GM23338 (cell line): ENCODE measurements around the gene LMBR1L. TPM values are rescaled to one million over a fixed set of nuclear protein-coding genes. Genes with fewer than 3 reads are reported as not detected.
A peak's percentile ranks its signal among the peaks of the same experiment; 100 is the strongest.

Experiments used
- ATAC-seq: fragments of 200-7000 bp; cut with Tn5 transposase; 3 replicates; pipeline ENCODE4 v1.9.1; 2020
- DNase-seq: peaks from one replicate; pipeline ENCODE4 v3.0.0-alpha.2; 2015; ENCODE audit warnings: low spot score
- H2AFZ ChIP-seq: fragments of 200-600 bp; sonication (generic); 2 replicates; pipeline ENCODE4 v1.8.0; 2016; ENCODE audit warnings: antibody characterized with exemption, mild to moderate bottlenecking, moderate library complexity
- H3F3A ChIP-seq: fragments of 200-600 bp; sonication (generic); replicated peaks from 2 replicates; pipeline ENCODE4 v1.8.0; 2017; ENCODE audit warnings: antibody characterized with exemption, mixed run types, low read depth
- H3K27ac ChIP-seq: fragments of 200-600 bp; sonication (generic); 2 replicates; pipeline ENCODE4 v1.6.1; 2016; ENCODE audit warnings: low read depth
- H3K27me3 ChIP-seq: fragments of 200-600 bp; sonication (generic); 2 replicates; pipeline ENCODE4 v1.8.0; 2016; ENCODE audit warnings: mild to moderate bottlenecking, mixed run types, moderate library complexity; ENCODE audit not compliant: insufficient read depth
- H3K36me3 ChIP-seq: fragments of 200-600 bp; sonication (generic); 2 replicates; pipeline ENCODE4 v1.8.0; 2016; ENCODE audit warnings: mild to moderate bottlenecking; ENCODE audit not compliant: insufficient read depth
- H3K4me1 ChIP-seq: fragments of 200-600 bp; sonication (generic); 2 replicates; pipeline ENCODE4 v1.8.0; 2016; ENCODE audit warnings: mild to moderate bottlenecking, moderate library complexity; ENCODE audit not compliant: insufficient read depth
- H3K4me2 ChIP-seq: fragments of 200-600 bp; sonication (generic); 2 replicates; pipeline ENCODE4 v1.7.1; 2017; ENCODE audit warnings: mixed run types
- H3K4me3 ChIP-seq: fragments of 200-600 bp; sonication (generic); 2 replicates; pipeline ENCODE4 v1.6.1; 2016; ENCODE audit warnings: mixed run types
- H3K79me2 ChIP-seq: fragments of 200-600 bp; sonication (generic); replicated peaks from 2 replicates; pipeline ENCODE4 v1.8.0; 2017; ENCODE audit warnings: mild to moderate bottlenecking; ENCODE audit not compliant: insufficient read depth
- H3K9me2 ChIP-seq: fragments of 200-600 bp; sonication (generic); 2 replicates; pipeline ENCODE4 v1.8.0; 2017; ENCODE audit not compliant: insufficient read depth
- H4K20me1 ChIP-seq: fragments of 200-600 bp; sonication (generic); replicated peaks from 2 replicates; pipeline ENCODE4 v1.8.0; 2017; ENCODE audit warnings: mild to moderate bottlenecking; ENCODE audit not compliant: insufficient read depth
- H3K27ac Mint-ChIP-seq: 2 replicates; pipeline ENCODE4 v1.8.0; 2020; ENCODE audit warnings: inconsistent platforms, mild to moderate bottlenecking, moderate library complexity, mixed read lengths
- H3K27me3 Mint-ChIP-seq: 3 replicates; pipeline ENCODE4 v1.8.0; 2022; ENCODE audit warnings: low read depth, mild to moderate bottlenecking, moderate library complexity, mixed read lengths, inconsistent platforms; ENCODE audit not compliant: insufficient read depth, poor library complexity
- H3K36me3 Mint-ChIP-seq: 3 replicates; pipeline ENCODE4 v1.8.0; 2021; ENCODE audit warnings: low read depth, mild to moderate bottlenecking, inconsistent platforms, moderate library complexity, mixed read lengths
- H3K4me1 Mint-ChIP-seq: 3 replicates; pipeline ENCODE4 v1.8.0; 2020; ENCODE audit warnings: mild to moderate bottlenecking, inconsistent platforms, mixed read lengths
- H3K4me3 Mint-ChIP-seq: 3 replicates; pipeline ENCODE4 v1.8.0; 2021; ENCODE audit warnings: moderate library complexity, mild to moderate bottlenecking, inconsistent platforms, mixed read lengths
- H3K9me3 Mint-ChIP-seq: 3 replicates; pipeline ENCODE4 v1.8.0; 2020; ENCODE audit warnings: moderate library complexity, mild to moderate bottlenecking, inconsistent platforms, mixed read lengths
- CREB1 ChIP-seq: fragments of 250-450 bp; sonication (Bioruptor Pico); IDR thresholded peaks from 2 replicates; pipeline ENCODE4 v1.5.0; 2020; ENCODE audit warnings: low read depth, mild to moderate bottlenecking, moderate library complexity
- EZH2 ChIP-seq: fragments of 200-600 bp; sonication (generic); IDR thresholded peaks from one replicate; pipeline ENCODE4 v1.8.0; 2017; ENCODE audit warnings: antibody characterized with exemption, mild to moderate bottlenecking, low read depth; ENCODE audit not compliant: unreplicated experiment
- EZH2phosphoT487 ChIP-seq: fragments of 200-600 bp; sonication (generic); IDR thresholded peaks from one replicate; pipeline ENCODE4 v1.8.1; 2018; ENCODE audit warnings: antibody characterized with exemption; ENCODE audit not compliant: unreplicated experiment
- JUNB ChIP-seq: IDR thresholded peaks from one replicate; pipeline ENCODE4 v1.6.1; 2016; ENCODE audit warnings: antibody characterized with exemption; ENCODE audit not compliant: unreplicated experiment
- NANOG ChIP-seq: IDR thresholded peaks from 2 replicates; pipeline ENCODE4 v1.6.1; 2016; ENCODE audit warnings: antibody characterized with exemption, borderline replicate concordance
- POLR2AphosphoS5 ChIP-seq: IDR thresholded peaks from 2 replicates; pipeline ENCODE4 v1.6.1; 2016; ENCODE audit warnings: antibody characterized with exemption, low read depth
- STAT1 ChIP-seq: IDR thresholded peaks from one replicate; pipeline ENCODE4 v1.6.1; 2016; ENCODE audit warnings: antibody characterized with exemption; ENCODE audit not compliant: unreplicated experiment
- ZNF114 ChIP-seq: fragments of 250-450 bp; sonication (Bioruptor Pico); IDR thresholded peaks from 2 replicates; pipeline ENCODE4 v1.5.0; 2020; ENCODE audit warnings: mild to moderate bottlenecking, moderate library complexity
- ZNF331 ChIP-seq: fragments of 250-450 bp; sonication (Bioruptor Pico); IDR thresholded peaks from 2 replicates; pipeline ENCODE4 v1.5.0; 2020; ENCODE audit warnings: low read depth, mild to moderate bottlenecking, moderate library complexity
- polyA plus RNA-seq: library from polyadenylated mRNA; unstranded; fragments of >200 nt; fragmentation: Nextera tagmentation; extraction: Ambion mirVana; gene quantifications from 2 replicates; pipeline ENCODE4 v1.2.1, GENCODE V29; 2016
- total RNA-seq: library from RNA; depleted of rRNA; stranded (reverse); fragments of >200 nt; shearing (Covaris generic); gene quantifications from 2 replicates; pipeline ENCODE4 v1.2.3, GENCODE V29; 2014
- TF ChIP-seq, protein P1 (sequence below): IDR thresholded peaks from one replicate; pipeline ENCODE4 v1.6.1; 2018; ENCODE audit warnings: antibody characterized with exemption; ENCODE audit not compliant: unreplicated experiment
- TF ChIP-seq, protein P2 (sequence below): IDR thresholded peaks from 2 replicates; pipeline ENCODE4 v1.6.1; 2016; ENCODE audit warnings: antibody characterized with exemption
- TF ChIP-seq, protein P3 (sequence below), 2 experiments: fragments of 200-600 bp in 1 of 2; sonication (generic) in 1 of 2; conservative IDR thresholded peaks; 2 replicates each; pipeline versions ENCODE4 v1.5.1 to v1.6.1; 2016 to 2017; ENCODE audit warnings: antibody characterized with exemption in 2 of 2, low read depth in 2 of 2, mild to moderate bottlenecking in 2 of 2, moderate library complexity in 1 of 2
- TF ChIP-seq, protein P4 (sequence below): fragments of 250-450 bp; sonication (Bioruptor Pico); IDR thresholded peaks from 2 replicates; pipeline ENCODE4 v1.5.0; 2020; ENCODE audit warnings: mild to moderate bottlenecking, moderate library complexity

Gene LMBR1L
- total and polyA plus RNA-seq, 2 experiments from 2014 or later: 19.8 to 57.0 TPM

DNA sequence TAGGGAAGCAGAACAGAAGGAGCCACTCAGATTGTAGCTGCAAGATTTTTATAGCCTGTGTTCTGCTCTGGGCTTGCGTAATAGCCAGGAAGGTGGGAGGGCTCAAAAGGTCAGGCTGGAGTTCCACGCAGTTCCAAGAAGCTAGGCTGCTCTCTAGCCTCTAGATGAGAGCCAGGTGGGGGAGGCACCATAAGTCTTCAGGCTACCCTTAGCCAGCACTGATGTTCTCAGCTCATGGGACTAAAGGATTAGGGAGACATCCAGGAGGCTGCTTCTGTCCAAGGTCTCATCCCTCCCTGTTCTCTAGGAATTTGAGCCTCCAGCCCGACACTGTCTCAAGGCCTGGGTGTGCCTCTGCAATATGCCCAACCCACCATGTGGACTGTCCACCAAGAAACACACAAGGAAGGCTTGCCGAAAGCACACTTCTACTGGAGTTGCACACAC lies 1.7 kb downstream of the LMBR1L start:
- Histone ChIP-seq H3K4me3 (peak overlapping the region; percentile 90), H3K36me3 (no peaks in the 10 kb centered on the region), H3K27ac (no peak overlapping the region), H3K9me2 (no peaks in the 10 kb centered on the region), H3K79me2 (peaks cover 29% of the 10 kb centered on the region), H3K4me1 (peaks cover 14% of the 10 kb centered on the region; the same call in 1 of the 2 replicates), H2AFZ (no peak overlapping the region), H3K27me3 (no peaks in the 10 kb centered on the region), H4K20me1 (peaks cover 8% of the 10 kb centered on the region), H3F3A (peaks cover 6% of the 10 kb centered on the region; the same call in 1 of the 2 replicates), H3K4me2 (peak overlapping the region; percentile 87)
- no peak overlapping the region for H3K27ac Mint-ChIP-seq
- TF ChIP-seq ZNF331 (CRISPR knock-in tag): no peak
- TF ChIP-seq JUNB: no peak
- no peak for TF ChIP-seq CREB1 (CRISPR knock-in tag)
- TF ChIP-seq, protein P1, sequence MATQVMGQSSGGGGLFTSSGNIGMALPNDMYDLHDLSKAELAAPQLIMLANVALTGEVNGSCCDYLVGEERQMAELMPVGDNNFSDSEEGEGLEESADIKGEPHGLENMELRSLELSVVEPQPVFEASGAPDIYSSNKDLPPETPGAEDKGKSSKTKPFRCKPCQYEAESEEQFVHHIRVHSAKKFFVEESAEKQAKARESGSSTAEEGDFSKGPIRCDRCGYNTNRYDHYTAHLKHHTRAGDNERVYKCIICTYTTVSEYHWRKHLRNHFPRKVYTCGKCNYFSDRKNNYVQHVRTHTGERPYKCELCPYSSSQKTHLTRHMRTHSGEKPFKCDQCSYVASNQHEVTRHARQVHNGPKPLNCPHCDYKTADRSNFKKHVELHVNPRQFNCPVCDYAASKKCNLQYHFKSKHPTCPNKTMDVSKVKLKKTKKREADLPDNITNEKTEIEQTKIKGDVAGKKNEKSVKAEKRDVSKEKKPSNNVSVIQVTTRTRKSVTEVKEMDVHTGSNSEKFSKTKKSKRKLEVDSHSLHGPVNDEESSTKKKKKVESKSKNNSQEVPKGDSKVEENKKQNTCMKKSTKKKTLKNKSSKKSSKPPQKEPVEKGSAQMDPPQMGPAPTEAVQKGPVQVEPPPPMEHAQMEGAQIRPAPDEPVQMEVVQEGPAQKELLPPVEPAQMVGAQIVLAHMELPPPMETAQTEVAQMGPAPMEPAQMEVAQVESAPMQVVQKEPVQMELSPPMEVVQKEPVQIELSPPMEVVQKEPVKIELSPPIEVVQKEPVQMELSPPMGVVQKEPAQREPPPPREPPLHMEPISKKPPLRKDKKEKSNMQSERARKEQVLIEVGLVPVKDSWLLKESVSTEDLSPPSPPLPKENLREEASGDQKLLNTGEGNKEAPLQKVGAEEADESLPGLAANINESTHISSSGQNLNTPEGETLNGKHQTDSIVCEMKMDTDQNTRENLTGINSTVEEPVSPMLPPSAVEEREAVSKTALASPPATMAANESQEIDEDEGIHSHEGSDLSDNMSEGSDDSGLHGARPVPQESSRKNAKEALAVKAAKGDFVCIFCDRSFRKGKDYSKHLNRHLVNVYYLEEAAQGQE: no peak
- TF ChIP-seq STAT1: no peak
- TF ChIP-seq, protein P2, sequence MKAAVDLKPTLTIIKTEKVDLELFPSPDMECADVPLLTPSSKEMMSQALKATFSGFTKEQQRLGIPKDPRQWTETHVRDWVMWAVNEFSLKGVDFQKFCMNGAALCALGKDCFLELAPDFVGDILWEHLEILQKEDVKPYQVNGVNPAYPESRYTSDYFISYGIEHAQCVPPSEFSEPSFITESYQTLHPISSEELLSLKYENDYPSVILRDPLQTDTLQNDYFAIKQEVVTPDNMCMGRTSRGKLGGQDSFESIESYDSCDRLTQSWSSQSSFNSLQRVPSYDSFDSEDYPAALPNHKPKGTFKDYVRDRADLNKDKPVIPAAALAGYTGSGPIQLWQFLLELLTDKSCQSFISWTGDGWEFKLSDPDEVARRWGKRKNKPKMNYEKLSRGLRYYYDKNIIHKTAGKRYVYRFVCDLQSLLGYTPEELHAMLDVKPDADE: no peak
- TF ChIP-seq POLR2AphosphoS5: no peak
- TF ChIP-seq, protein P3, sequence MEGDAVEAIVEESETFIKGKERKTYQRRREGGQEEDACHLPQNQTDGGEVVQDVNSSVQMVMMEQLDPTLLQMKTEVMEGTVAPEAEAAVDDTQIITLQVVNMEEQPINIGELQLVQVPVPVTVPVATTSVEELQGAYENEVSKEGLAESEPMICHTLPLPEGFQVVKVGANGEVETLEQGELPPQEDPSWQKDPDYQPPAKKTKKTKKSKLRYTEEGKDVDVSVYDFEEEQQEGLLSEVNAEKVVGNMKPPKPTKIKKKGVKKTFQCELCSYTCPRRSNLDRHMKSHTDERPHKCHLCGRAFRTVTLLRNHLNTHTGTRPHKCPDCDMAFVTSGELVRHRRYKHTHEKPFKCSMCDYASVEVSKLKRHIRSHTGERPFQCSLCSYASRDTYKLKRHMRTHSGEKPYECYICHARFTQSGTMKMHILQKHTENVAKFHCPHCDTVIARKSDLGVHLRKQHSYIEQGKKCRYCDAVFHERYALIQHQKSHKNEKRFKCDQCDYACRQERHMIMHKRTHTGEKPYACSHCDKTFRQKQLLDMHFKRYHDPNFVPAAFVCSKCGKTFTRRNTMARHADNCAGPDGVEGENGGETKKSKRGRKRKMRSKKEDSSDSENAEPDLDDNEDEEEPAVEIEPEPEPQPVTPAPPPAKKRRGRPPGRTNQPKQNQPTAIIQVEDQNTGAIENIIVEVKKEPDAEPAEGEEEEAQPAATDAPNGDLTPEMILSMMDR (conservative IDR thresholded peaks at IDR 0.05; ENCODE audit: low read depth in 2 of 2): no peak
- TF ChIP-seq EZH2phosphoT487: no peak
- TF ChIP-seq, protein P4, sequence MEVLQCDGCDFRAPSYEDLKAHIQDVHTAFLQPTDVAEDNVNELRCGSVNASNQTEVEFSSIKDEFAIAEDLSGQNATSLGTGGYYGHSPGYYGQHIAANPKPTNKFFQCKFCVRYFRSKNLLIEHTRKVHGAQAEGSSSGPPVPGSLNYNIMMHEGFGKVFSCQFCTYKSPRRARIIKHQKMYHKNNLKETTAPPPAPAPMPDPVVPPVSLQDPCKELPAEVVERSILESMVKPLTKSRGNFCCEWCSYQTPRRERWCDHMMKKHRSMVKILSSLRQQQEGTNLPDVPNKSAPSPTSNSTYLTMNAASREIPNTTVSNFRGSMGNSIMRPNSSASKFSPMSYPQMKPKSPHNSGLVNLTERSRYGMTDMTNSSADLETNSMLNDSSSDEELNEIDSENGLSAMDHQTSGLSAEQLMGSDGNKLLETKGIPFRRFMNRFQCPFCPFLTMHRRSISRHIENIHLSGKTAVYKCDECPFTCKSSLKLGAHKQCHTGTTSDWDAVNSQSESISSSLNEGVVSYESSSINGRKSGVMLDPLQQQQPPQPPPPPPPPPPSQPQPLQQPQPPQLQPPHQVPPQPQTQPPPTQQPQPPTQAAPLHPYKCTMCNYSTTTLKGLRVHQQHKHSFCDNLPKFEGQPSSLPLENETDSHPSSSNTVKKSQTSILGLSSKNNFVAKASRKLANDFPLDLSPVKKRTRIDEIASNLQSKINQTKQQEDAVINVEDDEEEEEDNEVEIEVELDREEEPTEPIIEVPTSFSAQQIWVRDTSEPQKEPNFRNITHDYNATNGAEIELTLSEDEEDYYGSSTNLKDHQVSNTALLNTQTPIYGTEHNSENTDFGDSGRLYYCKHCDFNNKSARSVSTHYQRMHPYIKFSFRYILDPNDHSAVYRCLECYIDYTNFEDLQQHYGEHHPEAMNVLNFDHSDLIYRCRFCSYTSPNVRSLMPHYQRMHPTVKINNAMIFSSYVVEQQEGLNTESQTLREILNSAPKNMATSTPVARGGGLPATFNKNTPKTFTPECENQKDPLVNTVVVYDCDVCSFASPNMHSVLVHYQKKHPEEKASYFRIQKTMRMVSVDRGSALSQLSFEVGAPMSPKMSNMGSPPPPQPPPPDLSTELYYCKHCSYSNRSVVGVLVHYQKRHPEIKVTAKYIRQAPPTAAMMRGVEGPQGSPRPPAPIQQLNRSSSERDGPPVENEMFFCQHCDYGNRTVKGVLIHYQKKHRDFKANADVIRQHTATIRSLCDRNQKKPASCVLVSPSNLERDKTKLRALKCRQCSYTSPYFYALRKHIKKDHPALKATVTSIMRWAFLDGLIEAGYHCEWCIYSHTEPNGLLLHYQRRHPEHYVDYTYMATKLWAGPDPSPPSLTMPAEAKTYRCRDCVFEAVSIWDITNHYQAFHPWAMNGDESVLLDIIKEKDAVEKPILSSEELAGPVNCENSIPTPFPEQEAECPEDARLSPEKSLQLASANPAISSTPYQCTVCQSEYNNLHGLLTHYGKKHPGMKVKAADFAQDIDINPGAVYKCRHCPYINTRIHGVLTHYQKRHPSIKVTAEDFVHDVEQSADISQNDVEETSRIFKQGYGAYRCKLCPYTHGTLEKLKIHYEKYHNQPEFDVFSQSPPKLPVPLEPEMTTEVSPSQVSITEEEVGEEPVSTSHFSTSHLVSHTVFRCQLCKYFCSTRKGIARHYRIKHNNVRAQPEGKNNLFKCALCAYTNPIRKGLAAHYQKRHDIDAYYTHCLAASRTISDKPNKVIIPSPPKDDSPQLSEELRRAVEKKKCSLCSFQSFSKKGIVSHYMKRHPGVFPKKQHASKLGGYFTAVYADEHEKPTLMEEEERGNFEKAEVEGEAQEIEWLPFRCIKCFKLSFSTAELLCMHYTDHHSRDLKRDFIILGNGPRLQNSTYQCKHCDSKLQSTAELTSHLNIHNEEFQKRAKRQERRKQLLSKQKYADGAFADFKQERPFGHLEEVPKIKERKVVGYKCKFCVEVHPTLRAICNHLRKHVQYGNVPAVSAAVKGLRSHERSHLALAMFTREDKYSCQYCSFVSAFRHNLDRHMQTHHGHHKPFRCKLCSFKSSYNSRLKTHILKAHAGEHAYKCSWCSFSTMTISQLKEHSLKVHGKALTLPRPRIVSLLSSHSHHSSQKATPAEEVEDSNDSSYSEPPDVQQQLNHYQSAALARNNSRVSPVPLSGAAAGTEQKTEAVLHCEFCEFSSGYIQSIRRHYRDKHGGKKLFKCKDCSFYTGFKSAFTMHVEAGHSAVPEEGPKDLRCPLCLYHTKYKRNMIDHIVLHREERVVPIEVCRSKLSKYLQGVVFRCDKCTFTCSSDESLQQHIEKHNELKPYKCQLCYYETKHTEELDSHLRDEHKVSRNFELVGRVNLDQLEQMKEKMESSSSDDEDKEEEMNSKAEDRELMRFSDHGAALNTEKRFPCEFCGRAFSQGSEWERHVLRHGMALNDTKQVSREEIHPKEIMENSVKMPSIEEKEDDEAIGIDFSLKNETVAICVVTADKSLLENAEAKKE: no peak
- TF ChIP-seq EZH2: no peak
- TF ChIP-seq NANOG: no peak
- no peak for TF ChIP-seq ZNF114 (CRISPR knock-in tag)
- peaks cover 34% of the 10 kb centered on the region for H3K4me1 Mint-ChIP-seq
- peaks cover 8% of the 10 kb centered on the region for H3K27me3 Mint-ChIP-seq
- DNase-seq (no peak), ATAC-seq (no peak)
- peaks cover 14% of the 10 kb centered on the region for H3K36me3 Mint-ChIP-seq
- peaks cover 29% of the 10 kb centered on the region for H3K9me3 Mint-ChIP-seq
- H3K4me3 Mint-ChIP-seq: peak overlapping the region; percentile 96
